ENCODE data around the gene METTL5.

DNA sequence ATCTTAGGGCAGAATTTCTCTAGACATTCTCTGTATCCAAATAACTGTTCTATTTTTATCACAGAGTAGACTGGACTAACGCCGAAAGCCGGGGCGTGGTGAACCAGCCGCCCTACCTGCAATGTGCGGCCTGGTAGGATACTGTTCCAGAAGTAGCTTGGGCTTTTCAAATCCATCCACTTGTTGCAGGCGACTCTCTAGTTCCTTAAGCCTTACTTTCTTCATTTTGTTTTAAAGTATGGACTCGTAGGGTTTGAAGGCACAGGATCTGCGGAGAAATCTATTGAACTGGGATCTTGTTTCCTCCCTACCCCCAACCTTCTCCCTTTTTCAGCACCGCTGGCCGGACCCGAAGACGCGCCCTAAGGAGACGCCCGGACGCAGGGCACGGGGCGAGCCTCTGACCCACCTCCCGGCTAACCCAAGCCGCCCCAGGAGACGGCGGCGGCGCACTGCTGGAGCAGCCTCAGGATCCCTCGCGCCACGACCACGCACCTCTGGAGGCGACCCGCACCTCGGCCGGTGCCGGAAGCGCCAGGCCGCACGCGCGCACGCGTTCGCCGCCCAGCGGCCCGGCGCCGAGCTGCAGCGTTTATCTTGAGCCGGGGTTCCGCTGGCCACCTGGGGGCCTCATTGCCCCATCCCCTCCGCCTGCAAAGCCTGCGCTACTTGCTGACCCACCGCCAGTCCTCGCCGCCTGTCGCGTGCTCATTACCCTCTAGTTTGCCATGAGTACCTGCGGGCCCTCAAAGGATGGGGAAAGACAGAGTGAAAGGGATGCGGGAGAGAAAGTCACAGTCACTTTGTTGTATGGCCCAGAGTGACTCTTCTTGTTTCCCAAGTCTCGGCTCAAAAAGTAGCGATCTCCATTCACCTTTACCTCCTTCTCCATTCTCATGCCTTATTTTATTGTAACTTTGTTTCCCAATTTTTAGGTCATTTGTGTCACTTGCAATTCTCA, at the start of gene METTL5:
- TF ChIP-seq EP300 (IDR thresholded peaks at IDR 0.05; ENCODE audit: borderline replicate concordance): no peak
- TF ChIP-seq FOXM1 (IDR thresholded peaks at IDR 0.05; ENCODE audit: borderline replicate concordance, low read depth): no peak
- TF ChIP-seq RAD21 (IDR thresholded peaks at IDR 0.05; ENCODE audit: low read depth): peak; percentile 66
- TF ChIP-seq TAF1 (IDR thresholded peaks at IDR 0.05; ENCODE audit: low read depth): peak; percentile 43; the same call in 1 of the 2 replicates
- TF ChIP-seq CREB1 (IDR thresholded peaks at IDR 0.05; ENCODE audit: low read depth): no peak
- TF ChIP-seq, protein P1, sequence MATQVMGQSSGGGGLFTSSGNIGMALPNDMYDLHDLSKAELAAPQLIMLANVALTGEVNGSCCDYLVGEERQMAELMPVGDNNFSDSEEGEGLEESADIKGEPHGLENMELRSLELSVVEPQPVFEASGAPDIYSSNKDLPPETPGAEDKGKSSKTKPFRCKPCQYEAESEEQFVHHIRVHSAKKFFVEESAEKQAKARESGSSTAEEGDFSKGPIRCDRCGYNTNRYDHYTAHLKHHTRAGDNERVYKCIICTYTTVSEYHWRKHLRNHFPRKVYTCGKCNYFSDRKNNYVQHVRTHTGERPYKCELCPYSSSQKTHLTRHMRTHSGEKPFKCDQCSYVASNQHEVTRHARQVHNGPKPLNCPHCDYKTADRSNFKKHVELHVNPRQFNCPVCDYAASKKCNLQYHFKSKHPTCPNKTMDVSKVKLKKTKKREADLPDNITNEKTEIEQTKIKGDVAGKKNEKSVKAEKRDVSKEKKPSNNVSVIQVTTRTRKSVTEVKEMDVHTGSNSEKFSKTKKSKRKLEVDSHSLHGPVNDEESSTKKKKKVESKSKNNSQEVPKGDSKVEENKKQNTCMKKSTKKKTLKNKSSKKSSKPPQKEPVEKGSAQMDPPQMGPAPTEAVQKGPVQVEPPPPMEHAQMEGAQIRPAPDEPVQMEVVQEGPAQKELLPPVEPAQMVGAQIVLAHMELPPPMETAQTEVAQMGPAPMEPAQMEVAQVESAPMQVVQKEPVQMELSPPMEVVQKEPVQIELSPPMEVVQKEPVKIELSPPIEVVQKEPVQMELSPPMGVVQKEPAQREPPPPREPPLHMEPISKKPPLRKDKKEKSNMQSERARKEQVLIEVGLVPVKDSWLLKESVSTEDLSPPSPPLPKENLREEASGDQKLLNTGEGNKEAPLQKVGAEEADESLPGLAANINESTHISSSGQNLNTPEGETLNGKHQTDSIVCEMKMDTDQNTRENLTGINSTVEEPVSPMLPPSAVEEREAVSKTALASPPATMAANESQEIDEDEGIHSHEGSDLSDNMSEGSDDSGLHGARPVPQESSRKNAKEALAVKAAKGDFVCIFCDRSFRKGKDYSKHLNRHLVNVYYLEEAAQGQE (IDR thresholded peaks at IDR 0.05; ENCODE audit: low read depth): no peak
- TF ChIP-seq YY1 (IDR thresholded peaks at IDR 0.05; ENCODE audit: low read depth): no peak
- TF ChIP-seq TEAD4 (IDR thresholded peaks at IDR 0.05): no peak

Measured in Ishikawa (cell line).